ENCODE measurements around the gene LAGE3.

LAGE3 gene

GRCh38 chrX:154512879-154513553 is 33.9 kb upstream of the LAGE3 start:
- peaks cover 0 to 19% (median 0%) of the 10 kb centered on the region in 4 donors for H3K4me1 ChIP-seq
- peaks cover 0 to 31% (median 14%) of the 10 kb centered on the region in 3 donors for H3K36me3 ChIP-seq

DNA sequence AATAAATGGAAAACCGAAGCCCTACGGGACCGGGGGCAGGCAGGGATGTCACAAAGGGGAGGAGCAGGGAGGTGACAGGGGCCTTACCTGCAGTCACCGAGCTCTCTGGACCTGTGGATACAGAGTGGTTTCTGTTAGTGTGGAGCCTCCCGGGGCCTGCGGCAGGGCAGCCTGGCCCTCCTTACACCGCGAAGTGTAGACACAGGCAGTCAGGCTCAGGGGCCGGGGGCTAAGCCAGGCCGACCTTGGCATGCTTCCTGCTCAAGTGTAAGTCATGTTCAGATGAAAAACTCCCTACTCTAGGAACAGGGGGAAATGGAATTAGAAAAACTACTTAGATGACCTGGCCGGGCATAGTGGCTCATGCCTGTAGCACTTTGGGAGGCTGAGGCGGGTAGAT is 32.7 kb upstream of the LAGE3 start:
- peaks cover 0 to 8% (median 0%) of the 10 kb centered on the region in 3 donors for H3K9me3 ChIP-seq
- no peak for DNase-seq
- TF ChIP-seq, protein P1, sequence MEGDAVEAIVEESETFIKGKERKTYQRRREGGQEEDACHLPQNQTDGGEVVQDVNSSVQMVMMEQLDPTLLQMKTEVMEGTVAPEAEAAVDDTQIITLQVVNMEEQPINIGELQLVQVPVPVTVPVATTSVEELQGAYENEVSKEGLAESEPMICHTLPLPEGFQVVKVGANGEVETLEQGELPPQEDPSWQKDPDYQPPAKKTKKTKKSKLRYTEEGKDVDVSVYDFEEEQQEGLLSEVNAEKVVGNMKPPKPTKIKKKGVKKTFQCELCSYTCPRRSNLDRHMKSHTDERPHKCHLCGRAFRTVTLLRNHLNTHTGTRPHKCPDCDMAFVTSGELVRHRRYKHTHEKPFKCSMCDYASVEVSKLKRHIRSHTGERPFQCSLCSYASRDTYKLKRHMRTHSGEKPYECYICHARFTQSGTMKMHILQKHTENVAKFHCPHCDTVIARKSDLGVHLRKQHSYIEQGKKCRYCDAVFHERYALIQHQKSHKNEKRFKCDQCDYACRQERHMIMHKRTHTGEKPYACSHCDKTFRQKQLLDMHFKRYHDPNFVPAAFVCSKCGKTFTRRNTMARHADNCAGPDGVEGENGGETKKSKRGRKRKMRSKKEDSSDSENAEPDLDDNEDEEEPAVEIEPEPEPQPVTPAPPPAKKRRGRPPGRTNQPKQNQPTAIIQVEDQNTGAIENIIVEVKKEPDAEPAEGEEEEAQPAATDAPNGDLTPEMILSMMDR (IDR thresholded peaks at IDR 0.05), result no peak
- intact Hi-C loops (cut with DNase I; ENCODE audit: low total_unique reads), result no loop called here
- H3K36me3 ChIP-seq, result peaks cover 0 to 43% (median 26%) of the 10 kb centered on the region in 3 donors
- no peak overlapping the region for H3K4me3 ChIP-seq
- peaks cover 0 to 8% (median 0%) of the 10 kb centered on the region in 4 donors for H3K4me1 ChIP-seq
- H3K27ac ChIP-seq, result no peak overlapping the region
- no peaks in the 10 kb centered on the region for H3K27me3 ChIP-seq

More at GRCh38 chrX:154512879-154513553, 33.9 kb upstream of the LAGE3 start:
- peaks cover 0 to 8% (median 0%) of the 10 kb centered on the region in 3 donors for H3K9me3 ChIP-seq
- DNase-seq, result no peak
- H3K27me3 ChIP-seq, result no peaks in the 10 kb centered on the region
- intact Hi-C loops (cut with DNase I; ENCODE audit: low total_unique reads), result no loop called here
- H3K27ac ChIP-seq, result no peak overlapping the region
- TF ChIP-seq, protein P1 (IDR thresholded peaks at IDR 0.05), result no peak
- no peak overlapping the region for H3K4me3 ChIP-seq

GRCh38 chrX:154509455-154509854 is 30.4 kb upstream of the LAGE3 start:
- peaks cover 0 to 58% (median 42%) of the 10 kb centered on the region in 3 donors for H3K36me3 ChIP-seq
- DNase-seq, result no peak
- no peaks in the 10 kb centered on the region for H3K4me1 ChIP-seq
- intact Hi-C loops (cut with DNase I; ENCODE audit: low total_unique reads), result no loop called here
- no peaks in the 10 kb centered on the region for H3K27me3 ChIP-seq
- TF ChIP-seq, protein P1 (IDR thresholded peaks at IDR 0.05), result no peak
- peaks cover 0 to 8% (median 0%) of the 10 kb centered on the region in 3 donors for H3K9me3 ChIP-seq
- H3K27ac ChIP-seq, result no peak overlapping the region
- H3K4me3 ChIP-seq, result no peak overlapping the region

- Histone ChIP-seq H3K4me1 (no peaks in the 10 kb centered on the region), H3K4me3 (no peak overlapping the region), H3K9me3 (peaks cover 0 to 8% (median 0%) of the 10 kb centered on the region in 3 donors), H3K27me3 (no peaks in the 10 kb centered on the region), H3K36me3 (peaks cover 0 to 58% (median 42%) of the 10 kb centered on the region in 3 donors), H3K27ac (no peak overlapping the region)
- DNase-seq, result no peak
- intact Hi-C loops (cut with DNase I; ENCODE audit: low total_unique reads), result no loop called here
- TF ChIP-seq, protein P1 (IDR thresholded peaks at IDR 0.05), result no peak
These were observed 29.3 kb upstream of the LAGE3 start for GRCh38 chrX:154508384-154508745.

DNA sequence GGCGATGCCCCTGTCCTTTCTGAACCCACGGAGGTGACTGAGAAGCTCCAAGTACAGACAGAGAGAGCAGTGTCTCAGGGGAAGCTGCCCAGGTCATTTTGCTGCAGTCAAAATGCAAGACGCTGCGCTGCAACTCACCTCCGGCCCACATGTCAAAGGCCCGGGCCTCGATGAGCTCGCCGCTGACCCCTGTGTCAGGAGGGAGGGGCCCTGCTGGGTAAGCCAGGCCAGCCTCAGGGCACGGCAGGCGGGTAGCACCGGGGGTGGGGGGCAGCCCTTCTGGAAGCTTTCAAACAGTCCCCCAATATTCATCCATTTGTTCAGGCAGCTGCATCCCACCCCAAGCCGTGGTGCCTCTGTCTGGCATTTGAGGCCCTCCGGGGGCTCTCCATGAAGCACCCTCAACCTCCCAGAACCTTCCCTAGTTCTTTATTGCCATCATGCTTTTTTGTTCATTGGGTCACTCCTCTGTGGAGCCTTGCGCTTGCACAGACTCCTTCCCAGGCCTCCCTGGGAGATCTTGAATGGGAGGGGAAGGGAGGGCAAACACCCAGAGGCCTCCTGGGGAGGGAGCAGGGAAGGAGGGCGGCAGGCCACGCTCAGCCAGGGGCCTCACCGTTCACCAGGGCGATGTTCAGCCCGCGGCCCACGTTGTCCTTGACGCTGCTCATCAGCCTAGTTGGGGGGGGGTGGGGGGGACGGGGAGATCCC is 28.7 kb upstream of the LAGE3 start:
- Histone ChIP-seq H3K9me3 (peaks cover 0 to 8% (median 0%) of the 10 kb centered on the region in 3 donors), H3K36me3 (peaks cover 0 to 58% (median 42%) of the 10 kb centered on the region in 3 donors), H3K27ac (no peak overlapping the region), H3K27me3 (no peaks in the 10 kb centered on the region), H3K4me1 (no peaks in the 10 kb centered on the region), H3K4me3 (no peak overlapping the region)
- TF ChIP-seq, protein P1 (IDR thresholded peaks at IDR 0.05), result no peak
- DNase-seq, result no peak
- intact Hi-C loops (cut with DNase I; ENCODE audit: low total_unique reads), result no loop called here

All from tibial artery (tissue), 4 donors.